Esophagus squamous epithelium (tissue), 5 donors: ENCODE measurements around the gene INO80D. TPM values are rescaled to one million over a fixed set of nuclear protein-coding genes. Genes with fewer than 3 reads are reported as not detected.
"Not testable (repeated sequence)": the region's sequence is repeated elsewhere in the genome, so short reads cannot be mapped to it uniquely, and the experiment has no call there.

Experiments used
- DNase-seq: peaks from one replicate; lab custom pipeline; 2025; lab: John Stamatoyannopoulos, UW
- H3K27ac ChIP-seq, 4 donors: fragments of 200-600 bp; sonication (generic); one replicate each; pipeline ENCODE4 v1.5.1; 2016 to 2019; ENCODE audit warnings: mild to moderate bottlenecking in 1 of 4
- H3K27me3 ChIP-seq, 4 donors: fragments of 200-600 bp; sonication (generic); 1 replicate in 3 of 4; 2 replicates in 1 of 4; pipeline versions ENCODE4 v1.5.1 to v1.6.0; 2017 to 2021; ENCODE audit warnings: antibody characterized with exemption in 1 of 4
- H3K36me3 ChIP-seq, 3 donors: fragments of 200-600 bp; sonication (generic); one replicate each; pipeline ENCODE4 v1.5.1; 2016 to 2019
- H3K4me1 ChIP-seq, 3 donors: fragments of 200-600 bp; sonication (generic); one replicate each; pipeline ENCODE4 v1.5.1; 2017 to 2019
- H3K4me3 ChIP-seq, 4 donors: fragments of 200-600 bp; sonication (generic); 1 replicate in 3 of 4; 2 replicates in 1 of 4; pipeline ENCODE4 v1.5.1; 2016 to 2019; ENCODE audit warnings: mild to moderate bottlenecking in 2 of 4, moderate library complexity in 1 of 4
- H3K9me3 ChIP-seq, 3 donors: fragments of 200-600 bp; sonication (generic); one replicate each; pipeline ENCODE4 v1.5.1; 2016 to 2019
- CTCF ChIP-seq, 6 experiments: fragments of 450-650 bp in 4 of 6; fragments of 200-600 bp in 2 of 6; sonication (generic) in 2 of 6; IDR thresholded peaks; one replicate each; pipeline ENCODE4 v1.5.1; 2016 to 2019; ENCODE audit warnings: antibody characterized with exemption in 6 of 6, mild to moderate bottlenecking in 4 of 6, moderate library complexity in 4 of 6
- POLR2A ChIP-seq, 4 donors: fragments of 450-650 bp; IDR thresholded peaks; one replicate each; pipeline ENCODE4 v1.6.1; 2017; ENCODE audit warnings: antibody characterized with exemption in 4 of 4, mild to moderate bottlenecking in 4 of 4, moderate library complexity in 3 of 4
- WGBS, 2 donors: methylation state at CpG; one replicate each; pipeline ENCODE4 v1.1.5; 2018; 5-methylcytosine and 5-hydroxymethylcytosine counted together
- intact Hi-C: fragments of 100-400 bp; cut with DNase I; formaldehyde crosslinking; loops from one replicate; pipeline ENCODE4 v1.15.0; 2022
- total RNA-seq, 4 donors: library from RNA; depleted of rRNA; stranded (reverse); fragments of >200 nt; gene quantifications; one replicate each; pipeline ENCODE4 v1.1.0, GENCODE V29; 2016
- donor health status: DM: yes; HTN: yes; CAD: no.

The INO80D gene
- total RNA-seq, 4 donors from 2014 or later: 9.6 to 20.2 (median 17.1) TPM

GRCh38 chr2:205976934-205977659 lies 108.9 kb downstream of the INO80D start:
- intact Hi-C loops, H3K27ac ChIP-seq, H3K4me3 ChIP-seq, H3K4me1 ChIP-seq, DNase-seq, H3K9me3 ChIP-seq, H3K27me3 ChIP-seq, H3K36me3 ChIP-seq: not testable (repeated sequence)
- WGBS, 2 donors: 87 to 97% methylated on average over 6 to 7 of the region's 39 CpGs

GRCh38 chr2:205976120-205976814 lies 109.7 kb downstream of the INO80D start:
- 87 to 94% methylated on average over 15 to 16 of the region's 19 CpGs for WGBS, 2 donors
- no peak for DNase-seq
- H3K27ac ChIP-seq: no peak overlapping the region
- intact Hi-C loops: no loop called here
- no peaks in the 10 kb centered on the region for H3K9me3 ChIP-seq
- no peaks in the 10 kb centered on the region for H3K36me3 ChIP-seq
- H3K27me3 ChIP-seq: no peaks in the 10 kb centered on the region
- no peak overlapping the region for H3K4me3 ChIP-seq
- H3K4me1 ChIP-seq: peaks cover 0 to 11% (median 0%) of the 10 kb centered on the region in 3 donors
- TF ChIP-seq POLR2A (IDR thresholded peaks at IDR 0.05) (no peak), CTCF (IDR thresholded peaks at IDR 0.05) (no peak)

- no peak for DNase-seq
- no peaks in the 10 kb centered on the region for H3K9me3 ChIP-seq
- H3K36me3 ChIP-seq: no peaks in the 10 kb centered on the region
- TF ChIP-seq CTCF (IDR thresholded peaks at IDR 0.05): no peak
- TF ChIP-seq POLR2A (IDR thresholded peaks at IDR 0.05): no peak
- 62 to 65% methylated on average over 4 to 5 of the region's 5 CpGs for WGBS, 2 donors
- no peak overlapping the region for H3K27ac ChIP-seq
- H3K4me1 ChIP-seq: peaks cover 0 to 11% (median 0%) of the 10 kb centered on the region in 3 donors
- no peaks in the 10 kb centered on the region for H3K27me3 ChIP-seq
- intact Hi-C loops: no loop called here
- no peak overlapping the region for H3K4me3 ChIP-seq
These were observed 110.7 kb downstream of the INO80D start for GRCh38 chr2:205975082-205975949.

- Histone ChIP-seq H3K4me1 (peaks cover 0 to 11% (median 0%) of the 10 kb centered on the region in 3 donors), H3K4me3 (no peak overlapping the region), H3K27ac (no peak overlapping the region), H3K27me3 (no peaks in the 10 kb centered on the region), H3K9me3 (no peaks in the 10 kb centered on the region), H3K36me3 (no peaks in the 10 kb centered on the region)
- no peak for DNase-seq
- WGBS, 2 donors: 67 to 90% methylated on average over 1 of the region's 1 CpG
- TF ChIP-seq POLR2A (IDR thresholded peaks at IDR 0.05): no peak
- intact Hi-C loops: no loop called here
These were observed 113.9 kb downstream of the INO80D start for GRCh38 chr2:205972113-205972512.

- Histone ChIP-seq H3K4me3 (no peak overlapping the region), H3K27me3 (peaks cover 0 to 5% (median 0%) of the 10 kb centered on the region in 4 donors), H3K9me3 (no peaks in the 10 kb centered on the region), H3K4me1 (peaks cover 0 to 19% (median 0%) of the 10 kb centered on the region in 3 donors), H3K36me3 (no peaks in the 10 kb centered on the region), H3K27ac (no peak overlapping the region)
- no peak for TF ChIP-seq POLR2A (IDR thresholded peaks at IDR 0.05)
- TF ChIP-seq CTCF (IDR thresholded peaks at IDR 0.05): no peak
- 63 to 79% methylated on average over 5 of the region's 5 CpGs for WGBS, 2 donors
- intact Hi-C loops: no loop called here
- no peak for DNase-seq
These were observed 115.6 kb downstream of the INO80D start for GRCh38 chr2:205970348-205970747.
